ENCODE results near the gene GATD1.
A peak's percentile ranks its signal among the peaks of the same experiment; 100 is the strongest.

Gene GATD1

GRCh38 chr11:794766-795633, 17.7 kb upstream of the GATD1 start:
- DNase-seq, result peak; percentile 86

GRCh38 chr11:794013-794765, 16.9 kb upstream of the GATD1 start:
- no peak for DNase-seq

- no peak for DNase-seq
These were observed 16.3 kb upstream of the GATD1 start for GRCh38 chr11:793556-793955.

GRCh38 chr11:792873-793272, 15.6 kb upstream of the GATD1 start:
- no peak for DNase-seq

GRCh38 chr11:792535-792821, 15.2 kb upstream of the GATD1 start:
- DNase-seq, result no peak

- DNase-seq, result no peak
These were observed 14.6 kb upstream of the GATD1 start for GRCh38 chr11:791658-792534.

GRCh38 chr11:790721-791564, 13.7 kb upstream of the GATD1 start:
- DNase-seq, result peak; percentile 94

- DNase-seq, result no peak
These were observed 12.7 kb upstream of the GATD1 start, which contains the start of gene CEND1 for GRCh38 chr11:789943-790342. Gene CEND1 (minus strand): TSS chr11:790090. CDS start chr11:788576, 1,514 bp downstream.

- DNase-seq, result no peak
These were observed 12.0 kb upstream of the GATD1 start for GRCh38 chr11:788953-789940.

GRCh38 chr11:788009-788640, 10.8 kb upstream of the GATD1 start:
- DNase-seq, result no peak

- DNase-seq, result no peak
These were observed 9.9 kb upstream of the GATD1 start for GRCh38 chr11:787084-787675.

GRCh38 chr11:786235-787083, 9.2 kb upstream of the GATD1 start:
- no peak for DNase-seq

- peak; percentile 87 for DNase-seq
These were observed 6.3 kb upstream of the GATD1 start for GRCh38 chr11:783581-784015.

- no peak for DNase-seq
These were observed 5.2 kb upstream of the GATD1 start for GRCh38 chr11:782264-783174.

- DNase-seq, result no peak
These were observed 2.8 kb upstream of the GATD1 start for GRCh38 chr11:779955-780532.

- no peak for DNase-seq
These were observed 2.0 kb upstream of the GATD1 start for GRCh38 chr11:778976-779954.
